GM12892 (cell line): ENCODE measurements around the gene RNF175.

ENCODE experiments used
- DNase-seq: peaks from one replicate; pipeline ENCODE4 v3.0.0; 2011; ENCODE audit not compliant: insufficient read length
- FAIRE-seq: peaks from 2 replicates; lab custom pipeline; 2011; peaks lifted over from hg19 to GRCh38; lab: Jason Lieb, UNC
- POLR2A ChIP-seq: IDR thresholded peaks from 2 replicates; pipeline ENCODE4 v1.6.1; 2011; ENCODE audit warnings: low read depth, low read length, control low read depth
- POLR2AphosphoS5 ChIP-seq: IDR thresholded peaks from 2 replicates; pipeline ENCODE4 v1.6.1; 2011; ENCODE audit warnings: low read depth, low read length, control low read depth
- TAF1 ChIP-seq: IDR thresholded peaks from 2 replicates; pipeline ENCODE4 v1.6.1; 2011; ENCODE audit warnings: low read depth, mild to moderate bottlenecking, control low read depth, low read length, borderline replicate concordance

Gene RNF175

DNA sequence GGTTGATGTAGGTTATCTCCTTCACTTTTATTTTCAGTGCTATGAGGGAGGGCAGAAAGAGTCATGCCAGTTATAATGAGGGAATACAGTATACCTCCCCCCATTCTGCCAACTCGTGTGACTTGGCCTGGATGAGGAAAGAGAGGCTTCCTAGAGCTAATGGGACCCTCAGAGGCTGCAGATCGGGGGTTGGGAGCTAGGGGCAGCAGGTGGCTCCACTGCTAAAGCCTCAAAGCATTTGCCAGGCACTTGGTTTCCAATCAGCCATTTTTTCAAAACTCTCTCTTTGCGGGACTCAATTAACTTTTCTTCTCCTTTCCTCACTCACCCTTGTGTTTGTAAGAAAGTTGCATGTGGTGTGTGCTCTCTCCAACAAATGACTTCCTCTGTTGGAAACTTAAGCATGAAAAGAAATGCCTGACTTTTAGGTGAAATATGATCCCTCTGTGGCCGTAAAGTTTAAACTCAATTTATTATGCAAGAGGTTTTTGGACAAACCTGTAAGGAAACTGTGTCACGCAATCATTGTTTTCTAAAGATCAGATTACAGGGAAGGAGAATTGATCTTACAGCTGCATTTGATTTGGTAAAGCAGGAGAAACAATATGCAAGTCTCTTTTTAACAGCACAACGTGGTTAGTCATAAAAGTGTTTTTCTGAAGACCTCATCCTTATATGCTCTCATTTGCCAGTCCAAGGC, 22.0 kb upstream of the RNF175 start:
- no peak for DNase-seq
- FAIRE-seq, result peak; percentile 38
- TF ChIP-seq POLR2AphosphoS5, result no peak
- no peak for TF ChIP-seq TAF1
- TF ChIP-seq POLR2A, result no peak

DNA sequence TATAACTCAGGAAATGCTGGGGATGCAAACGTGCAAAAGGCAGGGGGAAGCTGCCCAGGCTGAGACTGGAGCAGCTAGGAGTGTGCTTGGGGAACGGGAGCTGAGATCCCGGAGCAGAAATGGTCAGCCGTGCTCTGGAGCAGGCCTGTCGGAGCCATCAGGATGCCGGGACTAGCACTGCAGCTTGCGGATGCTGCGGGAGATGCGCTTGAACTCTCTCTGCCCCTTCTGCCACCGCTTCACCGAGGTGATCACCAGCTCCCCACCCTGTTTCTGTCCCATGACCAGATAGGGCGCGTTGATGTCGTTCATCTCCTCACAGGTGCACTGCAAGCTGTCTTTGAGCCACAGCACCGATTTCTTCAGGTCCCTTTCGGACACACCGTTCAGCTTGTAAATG, 21.5 kb upstream of the RNF175 start:
- FAIRE-seq (no peak), DNase-seq (no peak)
- TF ChIP-seq POLR2AphosphoS5, result no peak
- TF ChIP-seq POLR2A, result no peak
- TF ChIP-seq TAF1, result no peak

DNA sequence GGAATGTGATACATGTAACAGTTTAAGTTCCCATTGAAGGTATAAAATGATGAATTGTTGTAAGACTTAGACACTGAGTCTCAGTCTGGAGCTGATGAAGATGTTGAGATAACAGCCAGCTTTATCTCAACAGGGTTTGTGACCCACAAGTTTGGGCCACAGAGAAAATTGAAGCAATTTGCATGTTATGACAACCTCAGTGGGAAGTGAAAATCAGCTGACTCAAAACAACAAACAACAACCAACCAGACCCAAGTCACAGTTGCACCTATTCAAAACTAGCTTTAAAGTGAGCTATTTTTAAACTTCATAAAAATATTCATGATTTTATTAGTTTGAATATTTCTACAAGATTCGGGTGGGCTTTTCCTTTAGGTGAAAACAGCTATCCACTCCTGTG, 21.1 kb upstream of the RNF175 start:
- FAIRE-seq, result peak; percentile 14
- TF ChIP-seq POLR2AphosphoS5, result no peak
- TF ChIP-seq TAF1, result no peak
- TF ChIP-seq POLR2A, result no peak
- DNase-seq, result no peak

DNA sequence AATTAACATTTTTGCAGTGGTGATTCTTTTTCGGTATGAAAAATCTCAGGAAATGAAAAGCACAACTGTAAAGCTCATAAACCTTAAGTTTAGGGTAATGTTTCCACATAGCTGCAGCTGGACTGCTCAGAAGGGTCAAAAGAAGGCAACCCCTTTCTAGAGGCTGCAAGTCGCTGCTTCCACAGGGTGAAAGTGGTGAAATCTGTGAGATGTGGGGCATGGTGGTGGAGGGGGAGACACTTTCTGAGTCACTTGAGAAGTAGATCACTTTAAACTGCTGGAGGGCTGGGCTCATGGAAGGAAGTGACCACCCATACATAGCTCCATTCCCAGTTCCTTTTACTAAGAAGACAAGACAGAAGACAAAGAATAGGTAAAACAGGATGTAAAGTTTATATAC, 20.4 kb upstream of the RNF175 start:
- DNase-seq (no peak), FAIRE-seq (no peak)
- TF ChIP-seq POLR2AphosphoS5 (no peak), TAF1 (no peak), POLR2A (no peak)

DNA sequence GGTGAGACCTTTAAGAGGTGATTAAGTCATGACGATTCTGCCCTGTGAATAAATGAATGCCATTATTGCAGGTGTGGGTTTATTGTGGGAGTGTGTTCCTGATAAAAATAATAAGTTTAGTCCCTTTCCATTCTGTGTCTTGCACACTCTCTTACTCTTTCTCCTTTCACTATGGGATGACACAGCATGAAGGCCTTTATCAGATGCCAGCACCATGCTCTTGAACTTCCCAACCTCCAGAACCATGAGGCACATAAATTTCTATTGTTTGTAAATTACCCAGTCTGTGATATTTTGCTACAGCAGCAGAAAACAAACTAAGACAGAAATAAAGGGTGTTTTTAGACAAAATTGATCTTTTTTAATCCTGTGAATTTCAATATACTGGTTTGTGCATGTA, 18.6 kb upstream of the RNF175 start:
- DNase-seq, result no peak
- TF ChIP-seq POLR2AphosphoS5 (no peak), POLR2A (no peak), TAF1 (no peak)
- FAIRE-seq, result no peak

DNA sequence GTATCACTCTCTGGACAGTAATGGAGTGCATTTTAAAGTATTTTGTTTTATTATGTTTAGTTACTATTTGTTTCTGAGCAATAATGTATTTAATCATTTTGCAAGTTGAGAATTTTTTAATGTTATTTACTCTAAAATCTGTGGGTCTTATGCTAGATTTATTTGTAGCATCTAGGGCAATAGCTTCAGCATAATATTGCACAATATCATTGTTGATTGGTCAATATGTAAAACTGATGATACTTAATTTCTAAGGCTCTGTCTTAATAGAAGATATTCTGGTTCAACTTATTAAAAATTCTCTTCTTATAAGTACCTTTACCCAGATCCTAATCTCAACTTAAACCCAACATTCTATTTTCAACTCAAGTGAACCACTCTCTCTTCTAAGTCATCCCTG, 17.6 kb upstream of the RNF175 start:
- TF ChIP-seq POLR2A (no peak), POLR2AphosphoS5 (no peak), TAF1 (no peak)
- FAIRE-seq (no peak), DNase-seq (no peak)

DNA sequence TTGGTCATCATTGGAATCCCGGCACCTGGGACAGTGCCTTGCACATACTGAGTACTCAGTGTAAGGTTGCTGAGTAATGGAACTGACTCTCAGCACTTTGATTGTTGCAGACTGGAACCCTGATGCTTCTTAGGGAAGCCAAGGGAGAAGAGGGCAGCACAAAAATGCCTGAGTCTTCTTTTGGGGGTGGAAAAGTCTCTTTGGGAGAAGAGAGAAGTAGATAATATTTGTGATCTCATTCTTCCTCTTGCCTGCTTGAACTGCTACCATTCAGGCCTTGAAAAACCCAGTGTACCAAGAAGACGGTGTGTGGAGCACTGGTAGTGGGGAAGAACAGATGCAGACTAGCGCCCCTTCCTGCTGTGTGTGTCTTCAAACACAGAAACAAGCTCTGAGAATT, 16.8 kb upstream of the RNF175 start:
- DNase-seq (no peak), FAIRE-seq (no peak)
- TF ChIP-seq POLR2A, result no peak
- TF ChIP-seq TAF1, result no peak
- TF ChIP-seq POLR2AphosphoS5, result no peak

DNA sequence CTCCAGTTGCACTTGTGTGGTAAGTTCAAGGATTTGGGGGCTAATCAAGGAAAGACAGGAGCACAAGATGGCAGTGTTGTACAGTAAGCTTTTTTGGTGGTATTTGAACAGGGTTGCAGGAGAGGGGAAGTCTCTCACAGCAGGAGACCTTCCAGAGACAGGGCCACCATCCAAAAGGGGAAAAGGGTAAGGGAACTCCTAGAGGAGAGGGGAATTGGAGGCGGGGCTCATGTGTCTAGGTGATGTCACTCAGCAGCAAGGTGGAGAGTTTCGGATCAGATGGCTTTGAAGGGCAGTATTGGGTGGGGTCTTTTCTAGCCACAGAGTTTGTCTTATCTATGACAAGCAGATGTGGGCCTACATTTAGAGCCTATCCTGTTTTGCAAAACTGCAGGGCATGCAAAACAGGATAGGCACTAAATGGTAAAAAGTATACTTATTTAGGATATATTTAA, 13.4 kb upstream of the RNF175 start:
- DNase-seq (no peak), FAIRE-seq (no peak)
- no peak for TF ChIP-seq POLR2AphosphoS5

DNA sequence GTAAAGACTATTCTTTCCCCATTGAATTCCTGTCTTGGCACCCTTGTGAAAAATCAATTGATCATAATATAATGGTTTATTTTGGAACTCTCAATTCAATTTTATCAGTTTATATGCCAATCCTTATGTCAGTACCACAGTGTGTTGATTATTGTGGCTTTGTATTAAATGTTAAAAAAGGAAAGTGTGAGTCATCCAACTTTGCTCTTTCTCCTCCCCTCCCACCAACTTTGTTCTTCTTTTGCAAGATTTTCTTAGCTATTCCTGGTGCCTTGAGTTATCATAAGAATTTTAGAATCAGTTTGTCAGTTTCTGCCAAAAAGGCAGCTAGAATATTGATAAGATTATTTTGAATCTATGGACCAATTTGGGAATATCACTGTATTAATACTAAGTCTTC, 11.2 kb upstream of the RNF175 start:
- FAIRE-seq (no peak), DNase-seq (no peak)

DNA sequence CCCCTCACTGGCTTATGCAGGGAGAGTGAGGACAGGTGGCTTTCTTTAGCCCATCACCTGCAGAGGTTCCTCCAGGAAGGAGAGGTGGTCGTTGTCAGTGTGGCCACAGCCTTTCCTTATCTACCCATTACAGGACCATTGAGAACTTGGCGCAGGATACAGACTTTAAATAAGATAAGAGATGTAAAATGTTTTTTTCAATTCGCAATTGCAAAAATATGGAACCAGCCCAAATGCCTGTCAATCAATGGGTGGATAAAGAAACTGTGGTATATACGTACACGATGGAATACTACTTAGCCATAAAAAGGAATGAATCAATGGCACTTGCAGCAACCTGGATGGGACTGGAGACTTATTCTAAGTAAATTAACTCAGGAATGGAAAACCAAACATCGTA, 6.9 kb upstream of the RNF175 start:
- FAIRE-seq (no peak), DNase-seq (no peak)
- TF ChIP-seq POLR2AphosphoS5 (no peak), TAF1 (no peak), POLR2A (no peak)

More for the DNA sequence above, 11.2 kb upstream of the RNF175 start:
- TF ChIP-seq TAF1, result no peak
- TF ChIP-seq POLR2AphosphoS5, result no peak
- TF ChIP-seq POLR2A, result no peak

DNA sequence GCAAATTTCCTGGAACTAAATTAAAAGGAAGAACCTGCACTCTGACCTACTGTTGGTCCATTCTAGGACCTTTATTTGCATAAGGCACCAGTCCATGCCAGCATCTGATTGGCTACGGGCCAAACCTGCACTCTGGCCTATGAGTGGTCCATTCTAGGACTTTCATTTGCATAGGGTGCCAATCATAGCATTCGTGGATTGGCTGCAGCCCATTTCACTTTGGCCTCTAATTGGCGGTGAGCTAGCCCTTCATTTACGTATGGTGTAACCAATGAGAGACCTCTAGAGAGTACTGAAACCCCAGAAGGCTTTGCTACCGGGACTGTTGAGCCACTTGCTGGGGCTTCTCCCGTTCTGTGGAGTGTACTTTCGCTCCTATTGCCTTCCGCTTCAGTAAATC, 6.1 kb upstream of the RNF175 start:
- DNase-seq, result no peak
- no peak for TF ChIP-seq TAF1
- TF ChIP-seq POLR2AphosphoS5, result no peak
- no peak for TF ChIP-seq POLR2A
- no peak for FAIRE-seq

DNA sequence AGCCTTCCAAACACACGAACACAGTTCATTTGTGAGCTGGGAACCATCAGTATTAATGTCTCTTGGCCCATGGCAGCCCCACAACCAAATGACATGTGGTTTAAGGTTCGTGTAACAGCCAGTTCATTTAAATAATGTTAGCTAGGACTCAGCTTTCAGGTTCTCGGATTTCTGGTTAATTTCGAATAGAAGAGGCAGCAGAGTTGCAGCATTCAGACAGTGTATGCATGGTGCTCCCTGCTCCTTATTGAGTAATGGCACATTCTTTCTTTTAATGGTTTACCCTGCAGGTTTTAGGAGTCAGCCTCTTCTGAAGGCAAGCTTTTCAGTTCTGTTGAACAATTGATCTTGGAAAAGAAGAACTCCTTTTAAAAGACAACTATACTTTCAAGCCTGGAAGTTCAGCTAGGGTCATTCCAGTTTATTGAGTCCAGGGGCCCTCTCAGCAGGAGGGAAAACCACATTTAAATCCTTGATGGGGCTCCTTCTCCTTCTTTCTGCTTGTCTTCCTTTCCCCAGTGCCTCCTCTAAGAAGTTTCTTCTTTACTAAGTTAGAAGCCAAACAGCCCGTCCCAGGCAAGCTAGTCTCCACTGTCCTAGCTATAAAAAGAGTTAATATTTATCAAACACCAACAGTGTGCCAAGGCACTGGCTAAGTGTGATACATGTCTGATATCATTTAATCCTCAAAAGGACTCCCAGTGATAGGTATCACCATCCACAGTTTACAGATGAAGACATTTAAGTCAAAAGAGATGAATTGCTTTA, 5.0 kb upstream of the RNF175 start:
- no peak for DNase-seq
- FAIRE-seq, result no peak
- TF ChIP-seq POLR2AphosphoS5 (no peak), TAF1 (no peak), POLR2A (no peak)
